Adrenal gland (tissue), 5 donors: ENCODE data around the gene RGS17.

Source experiments
- POLR2A ChIP-seq, 2 donors: fragments of 450-650 bp; IDR thresholded peaks; one replicate each; pipeline ENCODE4 v1.6.1; 2017; ENCODE audit warnings: antibody characterized with exemption in 2 of 2, mild to moderate bottlenecking in 2 of 2, moderate library complexity in 1 of 2
- TF ChIP-seq, protein P1 (sequence below), 6 experiments: fragments of 450-650 bp in 4 of 6; fragments of 200-600 bp in 2 of 6; sonication (generic) in 1 of 6; IDR thresholded peaks; 1 replicate in 5 of 6; 2 replicates in 1 of 6; pipeline versions ENCODE4 v1.5.1 to v1.8.0; 2016 to 2021; ENCODE audit warnings: antibody characterized with exemption in 6 of 6, mild to moderate bottlenecking in 2 of 6, moderate library complexity in 1 of 6
- donor health status: DM: no; HTN: no; CAD: no.

DNA sequence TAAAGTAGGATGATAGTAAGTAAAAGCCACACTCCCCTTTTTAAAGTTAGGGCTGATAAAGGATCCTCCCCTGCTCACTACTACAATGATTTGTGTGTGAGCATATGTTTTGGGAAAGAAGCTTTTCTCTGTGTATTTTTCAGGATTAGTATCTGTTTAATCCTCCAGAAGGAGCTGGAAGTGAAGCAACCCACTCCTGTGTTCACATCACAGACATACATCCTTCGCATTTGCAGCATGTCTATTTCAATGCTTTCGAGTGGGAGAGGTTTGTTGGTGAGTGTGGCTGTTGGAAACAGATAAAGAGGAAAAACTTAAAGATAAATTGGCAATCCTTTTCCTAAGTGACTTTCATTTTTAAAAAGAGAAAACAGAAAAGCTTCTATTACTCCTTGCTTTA, 31.6 kb upstream of the RGS17 start:
- TF ChIP-seq, protein P1, sequence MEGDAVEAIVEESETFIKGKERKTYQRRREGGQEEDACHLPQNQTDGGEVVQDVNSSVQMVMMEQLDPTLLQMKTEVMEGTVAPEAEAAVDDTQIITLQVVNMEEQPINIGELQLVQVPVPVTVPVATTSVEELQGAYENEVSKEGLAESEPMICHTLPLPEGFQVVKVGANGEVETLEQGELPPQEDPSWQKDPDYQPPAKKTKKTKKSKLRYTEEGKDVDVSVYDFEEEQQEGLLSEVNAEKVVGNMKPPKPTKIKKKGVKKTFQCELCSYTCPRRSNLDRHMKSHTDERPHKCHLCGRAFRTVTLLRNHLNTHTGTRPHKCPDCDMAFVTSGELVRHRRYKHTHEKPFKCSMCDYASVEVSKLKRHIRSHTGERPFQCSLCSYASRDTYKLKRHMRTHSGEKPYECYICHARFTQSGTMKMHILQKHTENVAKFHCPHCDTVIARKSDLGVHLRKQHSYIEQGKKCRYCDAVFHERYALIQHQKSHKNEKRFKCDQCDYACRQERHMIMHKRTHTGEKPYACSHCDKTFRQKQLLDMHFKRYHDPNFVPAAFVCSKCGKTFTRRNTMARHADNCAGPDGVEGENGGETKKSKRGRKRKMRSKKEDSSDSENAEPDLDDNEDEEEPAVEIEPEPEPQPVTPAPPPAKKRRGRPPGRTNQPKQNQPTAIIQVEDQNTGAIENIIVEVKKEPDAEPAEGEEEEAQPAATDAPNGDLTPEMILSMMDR (IDR thresholded peaks at IDR 0.05): no peak
- no peak for TF ChIP-seq POLR2A (IDR thresholded peaks at IDR 0.05)
